HG03196 (cell line): ENCODE measurements around the gene SLC13A4.
"Not testable (repeated sequence)": the region's sequence is repeated elsewhere in the genome, so short reads cannot be mapped to it uniquely, and the experiment has no call there.

ENCODE experiments used
- ATAC-seq: cut with Tn5 transposase; IDR thresholded peaks from one replicate; pipeline ENCODE4 v1.9.1; 2021; ENCODE audit not compliant: unreplicated experiment

SLC13A4 gene

GRCh38 chr7:135753616-135754413, 25.8 kb upstream of the SLC13A4 start:
- no peak for ATAC-seq

- ATAC-seq: no peak
These were observed 20.8 kb upstream of the SLC13A4 start, which contains the start of gene FAM180A for GRCh38 chr7:135748770-135749169. Gene FAM180A (minus strand): TSS chr7:135748813. CDS start chr7:135748580, 233 bp downstream.

GRCh38 chr7:135747366-135747765, 19.4 kb upstream of the SLC13A4 start:
- no peak for ATAC-seq

DNA sequence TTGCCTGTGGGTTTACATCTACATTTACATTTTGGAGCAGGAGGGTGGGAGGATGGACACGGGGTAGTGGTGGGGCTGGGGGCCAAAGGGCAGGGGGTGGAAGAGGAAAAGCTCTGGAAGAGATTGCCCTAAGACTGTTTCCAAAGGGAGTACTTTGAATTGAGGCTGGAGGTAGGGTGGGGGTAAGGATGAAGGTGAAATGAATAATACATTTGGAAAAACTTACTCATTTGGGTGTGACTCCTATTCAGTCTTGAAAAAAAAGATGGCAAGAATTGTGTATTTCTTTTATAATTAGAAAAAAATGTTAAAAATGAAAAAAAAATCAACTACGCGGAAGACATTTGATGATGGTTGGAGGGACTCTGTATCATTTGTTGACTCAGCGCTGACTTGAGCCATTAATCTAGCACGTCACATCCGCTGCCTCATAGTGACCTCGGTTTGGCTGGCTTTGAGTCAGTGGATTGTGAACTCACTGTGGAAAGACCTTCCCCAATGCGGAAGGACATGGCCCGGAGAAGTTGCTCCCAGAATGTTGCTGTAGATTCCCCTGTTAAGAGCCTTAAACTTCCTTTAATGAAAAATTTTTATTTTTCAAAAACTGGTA, 17.8 kb upstream of the SLC13A4 start:
- ATAC-seq: no peak

DNA sequence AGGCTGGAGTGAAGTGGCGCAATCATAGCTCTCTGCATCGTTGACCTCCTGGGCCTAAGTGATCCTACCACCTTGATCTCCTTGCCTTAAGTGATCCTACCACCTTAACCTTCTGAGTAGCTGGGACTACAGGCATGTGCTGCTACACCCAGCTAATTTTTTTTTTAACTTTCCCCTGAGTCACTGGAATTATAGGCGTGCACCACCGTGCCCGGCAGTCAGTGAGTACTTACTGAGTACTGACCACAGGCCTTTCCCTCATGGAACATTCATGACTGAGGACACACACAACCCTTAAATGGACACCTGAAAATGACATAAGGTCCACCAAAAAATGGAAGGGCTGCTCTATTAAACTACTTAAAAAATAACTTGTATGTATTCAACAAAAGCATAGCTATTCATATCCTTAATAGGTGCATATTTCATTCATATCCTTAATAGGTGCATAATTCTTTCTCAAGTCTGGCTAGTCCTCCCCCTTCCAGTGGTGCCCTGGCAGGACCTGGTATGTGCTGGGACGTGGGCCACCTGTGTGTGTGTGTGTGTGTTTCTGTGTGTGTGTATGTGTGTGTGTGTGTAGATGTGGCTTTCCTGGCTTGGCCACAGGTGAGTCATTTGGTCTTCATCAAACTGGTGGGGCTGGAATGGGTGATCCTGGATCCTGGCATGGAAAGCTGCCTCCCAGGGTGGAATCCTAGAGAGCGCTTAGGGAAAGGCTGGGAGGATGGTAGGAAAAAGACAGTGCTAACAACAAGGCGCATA, 17.1 kb upstream of the SLC13A4 start:
- no peak for ATAC-seq

- no peak for ATAC-seq
These were observed 16.1 kb upstream of the SLC13A4 start for GRCh38 chr7:135743907-135744731.

DNA sequence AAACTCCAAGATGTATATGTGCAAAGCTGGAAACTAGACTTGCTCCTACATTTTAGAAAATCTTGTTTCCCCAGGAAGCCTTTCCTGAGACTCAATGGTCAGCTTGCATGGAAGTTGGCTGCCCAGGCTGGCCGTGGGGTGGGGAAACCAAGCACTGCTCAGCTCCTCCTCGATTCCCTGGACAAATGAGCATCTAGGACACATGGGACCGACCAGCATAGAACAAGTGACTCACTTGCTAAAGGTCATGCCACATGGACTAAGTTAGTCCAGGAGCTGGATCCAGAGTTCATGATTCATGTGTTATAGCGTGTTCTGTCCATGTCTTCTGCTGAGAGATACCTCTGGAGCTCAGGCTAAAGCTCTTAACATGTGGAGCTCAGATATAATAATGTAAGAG, 14.4 kb upstream of the SLC13A4 start:
- no peak for ATAC-seq

- no peak for ATAC-seq
These were observed 13.9 kb upstream of the SLC13A4 start for GRCh38 chr7:135741905-135742304.

DNA sequence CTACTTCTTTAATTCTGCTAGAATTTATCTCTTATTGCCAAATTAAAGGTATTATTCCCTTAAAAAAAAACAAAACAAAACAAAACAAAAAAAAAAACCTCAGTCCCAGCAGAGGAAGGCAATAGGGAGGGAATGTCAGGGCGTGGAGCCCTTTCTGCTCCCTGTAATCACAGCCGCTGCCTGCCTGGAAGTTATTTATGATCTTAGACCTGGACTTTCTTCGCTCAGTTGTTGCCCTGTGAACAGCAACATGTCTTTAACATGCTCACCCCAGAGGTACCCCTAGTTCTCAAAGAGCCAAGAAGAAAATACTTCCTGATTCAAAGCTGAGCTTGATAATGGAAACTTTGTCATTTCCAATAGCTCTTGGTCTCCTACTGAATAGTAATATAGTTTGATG, 12.9 kb upstream of the SLC13A4 start:
- ATAC-seq: no peak

- ATAC-seq: not testable (repeated sequence)
These were observed 9.3 kb upstream of the SLC13A4 start for GRCh38 chr7:135737306-135737647.

GRCh38 chr7:135736586-135737305, 8.8 kb upstream of the SLC13A4 start:
- ATAC-seq: no peak

- no peak for ATAC-seq
These were observed 6.3 kb upstream of the SLC13A4 start for GRCh38 chr7:135734343-135734689.

- no peak for ATAC-seq
These were observed 5.8 kb upstream of the SLC13A4 start for GRCh38 chr7:135733603-135734342.

- ATAC-seq: no peak
These were observed 3.1 kb upstream of the SLC13A4 start for GRCh38 chr7:135731131-135731530.

DNA sequence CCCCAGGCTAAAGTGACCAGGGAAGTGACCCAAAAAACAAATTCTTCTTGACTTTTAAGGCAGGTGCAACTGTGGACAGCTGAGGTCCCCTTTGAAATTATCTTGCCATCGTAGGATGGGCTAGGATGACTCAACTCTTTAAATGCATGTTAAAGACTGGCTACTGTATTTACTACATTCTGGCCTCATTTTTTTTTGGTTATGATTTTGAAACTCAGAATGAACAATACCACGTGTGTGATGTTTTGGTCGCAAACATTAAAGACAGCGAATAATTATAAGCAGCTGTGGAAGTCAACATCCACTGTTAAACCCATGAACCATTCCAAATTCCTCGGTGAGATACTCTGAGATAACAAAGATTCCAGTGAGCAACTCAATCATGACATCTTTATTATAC, 1.2 kb upstream of the SLC13A4 start:
- no peak for ATAC-seq

- no peak for ATAC-seq
These were observed 894 bp downstream of the SLC13A4 start for GRCh38 chr7:135726911-135727673.

DNA sequence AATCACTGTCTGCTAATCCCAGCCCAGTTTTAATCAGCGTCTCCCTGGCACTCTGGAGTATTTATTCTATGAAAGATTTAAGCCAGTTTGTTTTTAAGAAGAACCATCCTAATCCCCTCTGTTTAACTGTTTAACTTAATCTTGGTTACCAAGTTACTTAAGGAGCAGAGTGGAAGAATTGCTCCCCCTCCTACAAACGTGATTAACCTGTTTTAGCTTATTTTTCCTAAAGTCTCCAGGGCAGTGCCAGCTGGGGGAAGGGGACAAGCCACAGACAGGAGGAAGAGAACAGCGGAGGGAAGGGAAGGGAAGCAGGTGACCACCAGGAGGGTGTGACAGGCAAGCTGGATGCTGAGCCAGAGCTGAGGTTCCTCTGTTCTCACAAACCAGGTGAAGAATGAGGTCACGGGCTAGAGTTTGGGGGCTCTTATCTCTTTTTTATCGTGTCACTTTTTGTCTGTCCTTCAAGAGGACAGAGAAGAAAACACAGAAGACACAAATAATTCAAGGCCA, 1.7 kb downstream of the SLC13A4 start:
- no peak for ATAC-seq

- ATAC-seq: no peak
These were observed 4.6 kb downstream of the SLC13A4 start for GRCh38 chr7:135723411-135723810.
